Stimulated activated CD4-positive, alpha-beta T cell treated with anti-CD3 and anti-CD28 coated beads, Interleukin-4, amount 100 ng/mL, for 24 hours (primary cell): Measurements from ENCODE around the gene TTL.
"Not testable (repeated sequence)": the region's sequence is repeated elsewhere in the genome, so short reads cannot be mapped to it uniquely, and the experiment has no call there.

Experiments used
- DNase-seq: peaks from one replicate; pipeline ENCODE4 v3.0.0-alpha.2; 2020

TTL gene

DNA sequence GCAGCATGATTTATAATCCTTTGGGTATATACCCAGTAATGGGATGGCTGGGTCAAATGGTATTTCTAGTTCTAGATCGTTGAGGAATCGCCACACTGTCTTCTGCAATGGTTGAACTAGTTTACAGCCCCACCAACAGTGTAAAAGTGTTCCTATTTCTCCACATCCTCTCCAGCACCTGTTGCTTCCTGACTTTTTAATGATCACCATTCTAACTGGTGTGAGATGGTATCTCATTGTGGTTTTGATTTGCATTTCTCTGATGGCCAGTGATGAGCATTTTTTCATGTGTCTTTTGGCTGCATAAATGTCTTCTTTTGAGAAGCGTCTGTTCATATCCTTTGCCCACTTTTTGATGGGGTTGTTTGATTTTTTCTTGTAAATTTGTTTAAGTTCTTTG is 42.3 kb downstream of the TTL start:
- DNase-seq = not testable (repeated sequence)

DNA sequence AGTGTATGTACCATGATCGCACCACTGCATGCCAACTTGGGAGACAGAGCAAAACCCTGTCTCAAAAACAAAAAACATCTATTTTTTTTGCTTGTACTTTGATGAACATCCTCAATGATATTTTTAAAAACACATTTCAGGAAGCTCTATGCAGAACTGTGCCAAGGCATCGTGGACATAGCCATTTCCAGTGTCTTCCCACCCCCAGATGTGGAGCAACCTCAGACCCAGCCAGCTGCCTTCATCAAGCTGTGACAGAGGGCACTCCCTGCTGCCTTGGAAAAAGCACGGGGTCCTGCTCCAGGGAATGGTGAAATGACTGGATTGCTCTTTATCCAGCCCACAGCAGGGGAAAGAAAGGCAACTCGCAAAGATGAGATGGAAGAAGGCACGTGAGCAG is 46.6 kb downstream of the TTL start:
- DNase-seq = no peak

DNA sequence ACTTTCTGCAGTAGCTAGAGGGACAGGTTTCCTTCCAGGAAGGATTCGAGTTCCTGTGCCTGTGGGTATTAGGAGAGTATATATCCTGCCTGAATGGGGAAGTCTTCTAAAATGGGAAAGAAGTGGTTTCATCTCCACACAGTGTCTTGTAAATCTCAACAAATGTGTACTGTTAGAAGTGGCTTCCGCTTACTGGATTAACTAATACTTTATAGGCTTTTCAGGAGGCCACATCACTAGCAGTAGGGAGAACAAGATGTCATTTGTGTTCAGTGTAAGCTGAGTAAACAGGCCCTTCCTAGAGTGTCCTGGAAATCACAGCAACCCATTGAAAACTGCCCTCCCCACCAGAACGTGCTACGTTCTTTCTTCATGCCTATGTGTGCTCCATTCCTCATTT is 47.8 kb downstream of the TTL start:
- no peak for DNase-seq

DNA sequence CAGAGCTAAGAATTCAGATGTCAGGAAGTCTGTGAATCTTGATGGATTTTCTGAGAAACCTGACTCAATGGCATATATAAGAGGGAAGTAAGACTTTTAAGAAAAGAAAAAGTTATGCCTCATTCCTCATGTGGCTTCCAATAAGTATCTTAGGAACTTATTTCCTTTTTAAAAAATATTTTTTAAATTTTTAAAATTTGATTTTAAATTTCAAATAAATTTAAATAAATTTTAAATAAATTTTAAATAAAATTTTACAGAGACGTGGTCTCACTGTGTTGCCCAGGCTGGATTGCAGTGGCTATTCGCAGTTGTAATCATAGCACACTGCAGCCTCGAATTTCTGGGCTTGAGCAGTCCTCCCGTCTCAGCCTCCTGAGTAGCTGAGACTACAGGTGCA is 48.8 kb downstream of the TTL start:
- no peak for DNase-seq

DNA sequence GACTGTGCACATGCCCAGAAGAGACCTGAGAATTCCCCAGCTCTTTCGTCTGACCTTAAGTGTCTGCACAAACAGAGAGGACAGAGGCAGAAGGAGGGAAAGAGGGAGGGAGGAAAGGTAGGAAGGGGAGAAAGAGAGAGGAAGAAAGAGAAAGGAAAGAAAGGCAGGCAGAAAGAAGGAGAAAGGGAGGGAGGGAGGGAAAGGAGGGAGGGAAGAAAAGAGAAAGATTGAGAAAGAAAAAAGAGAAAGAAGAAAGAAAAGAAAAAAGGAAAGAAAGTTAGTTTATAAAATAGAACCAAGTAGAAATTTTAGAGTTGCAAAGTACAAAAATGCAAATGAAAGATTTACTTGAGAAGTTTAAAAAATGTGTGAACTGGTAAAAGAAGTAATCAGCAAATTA is 52.9 kb downstream of the TTL start:
- no peak for DNase-seq

DNA sequence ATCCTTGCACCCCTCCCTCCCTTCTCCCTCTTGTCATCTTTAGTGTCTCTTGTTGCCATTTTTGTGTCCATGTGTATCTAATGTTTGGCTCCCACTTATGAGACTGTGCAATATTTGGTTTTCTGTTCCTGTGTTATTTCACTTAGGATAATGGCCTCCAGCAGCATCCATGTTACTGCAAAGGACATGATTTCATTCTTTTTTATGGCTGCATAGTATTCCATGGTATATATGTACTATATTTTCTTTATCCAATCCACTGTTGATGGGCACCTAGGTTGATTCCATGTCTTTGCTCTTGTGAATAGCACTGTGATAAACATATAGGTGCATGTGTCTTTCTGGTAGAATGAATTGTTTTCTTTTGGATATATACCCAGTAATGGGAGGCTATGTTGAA is 54.7 kb downstream of the TTL start:
- DNase-seq = not testable (repeated sequence)

DNA sequence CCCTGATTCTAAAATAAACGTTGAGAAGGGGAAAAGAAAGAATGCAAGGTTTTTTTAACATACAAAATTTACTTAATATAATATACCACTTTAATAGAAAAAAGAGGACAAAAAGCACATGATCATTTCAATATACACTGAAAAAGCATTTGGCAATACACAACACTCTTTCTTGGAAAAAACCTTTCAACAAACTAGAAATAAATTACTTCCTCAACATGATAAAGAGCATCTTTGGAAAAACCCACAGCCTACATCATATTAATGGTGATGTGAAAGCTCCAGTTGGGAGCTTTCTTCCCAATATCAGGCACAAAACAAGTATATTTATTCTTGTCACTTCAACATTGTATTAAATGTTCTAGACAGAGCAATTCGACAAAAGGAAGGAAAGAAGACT is 57.4 kb downstream of the TTL start:
- DNase-seq = no peak

DNA sequence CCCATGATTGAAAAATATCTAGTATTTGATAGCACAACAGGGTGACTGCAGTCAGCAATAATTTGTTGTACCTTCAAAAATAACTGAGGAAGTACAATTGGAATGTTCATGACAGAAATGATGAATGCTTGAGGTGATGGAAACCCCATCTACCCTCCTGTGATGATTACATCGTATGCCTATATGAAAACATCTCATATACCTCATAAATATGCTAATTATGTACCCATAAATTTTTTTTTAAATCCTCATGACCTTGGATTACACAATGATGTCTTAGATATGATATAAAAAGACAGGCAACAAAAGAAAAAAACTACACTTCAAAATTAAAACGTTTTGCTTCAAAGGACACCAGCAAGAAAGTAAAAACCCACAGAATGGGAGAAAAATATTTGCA is 59.0 kb downstream of the TTL start:
- DNase-seq = no peak

DNA sequence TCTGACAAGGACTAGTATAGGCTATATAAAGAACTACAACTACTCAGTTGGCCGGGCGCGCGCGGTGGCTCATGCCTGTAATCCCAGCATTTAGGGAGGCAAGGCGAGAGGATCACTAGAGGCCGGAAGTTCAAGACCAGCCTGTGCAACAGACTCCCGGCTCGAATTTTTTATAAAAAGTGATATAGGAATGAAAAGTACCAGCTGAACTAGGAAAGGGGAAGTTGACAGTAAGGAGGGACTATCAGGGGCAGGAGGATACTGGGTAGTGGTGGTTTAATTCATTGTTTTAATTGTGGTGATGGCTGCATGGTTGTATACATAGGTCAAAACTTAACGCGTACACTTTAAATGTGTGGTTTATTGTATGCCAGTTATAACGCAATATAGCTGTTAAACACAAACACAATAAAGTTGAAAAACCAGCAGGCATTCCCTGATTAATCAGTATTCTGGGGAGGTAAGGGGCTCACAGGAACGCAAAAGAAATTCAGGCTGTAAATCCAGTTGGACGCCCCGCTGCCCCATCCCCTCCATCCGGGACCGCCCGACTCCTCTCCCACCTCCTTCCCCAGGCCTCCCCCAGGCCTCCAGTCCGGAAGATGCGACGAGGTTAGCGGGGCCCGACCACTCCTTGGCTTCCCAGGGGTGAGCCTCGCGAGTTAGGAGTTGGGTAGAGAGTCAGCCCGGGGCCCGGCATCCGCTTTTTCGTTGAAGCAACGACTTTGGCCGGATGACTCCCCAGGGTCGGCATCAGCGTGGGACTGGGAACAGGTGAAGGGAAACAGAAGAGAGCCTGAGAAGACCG is 59.6 kb downstream of the TTL start:
- peak; percentile 70 for DNase-seq

DNA sequence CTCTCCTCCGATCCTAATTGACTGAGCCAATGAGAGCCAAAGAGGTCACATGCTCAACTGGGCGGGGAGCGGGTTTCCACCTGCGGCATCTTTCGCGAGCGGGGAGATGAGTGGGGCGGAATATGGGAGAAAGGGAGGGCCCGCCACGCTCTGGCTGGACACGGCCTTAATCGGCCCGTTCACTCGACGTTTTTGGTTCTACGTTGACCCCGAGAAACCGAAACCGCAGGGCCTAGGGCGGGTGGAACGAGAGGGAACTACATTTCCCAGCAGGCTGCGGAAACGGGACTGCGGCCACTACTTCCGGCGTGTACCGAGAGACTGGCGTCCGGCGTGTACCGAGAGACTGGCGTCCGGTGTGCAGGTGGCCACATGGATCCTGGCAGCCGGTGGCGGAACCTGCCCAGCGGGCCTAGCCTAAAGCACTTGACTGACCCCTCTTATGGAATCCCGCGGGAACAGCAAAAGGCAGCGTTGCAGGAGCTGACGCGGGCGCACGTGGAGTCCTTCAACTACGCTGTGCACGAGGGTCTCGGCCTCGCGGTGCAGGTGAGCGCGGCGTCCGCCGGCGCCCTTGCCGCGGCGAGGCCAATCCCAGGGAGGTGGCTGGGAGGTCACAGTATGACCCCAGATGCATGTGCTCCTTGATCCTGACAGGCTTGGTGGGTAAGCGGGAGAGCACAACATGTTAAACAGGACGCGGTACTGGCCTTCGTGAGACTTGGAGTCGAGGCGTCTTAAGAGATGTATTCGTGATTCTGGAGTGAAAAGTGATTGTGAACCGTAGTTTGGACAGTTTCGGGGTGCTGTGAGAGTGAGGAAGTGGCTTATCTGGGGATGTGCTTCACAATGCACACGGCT is 60.4 kb downstream of the TTL start, which contains the start of gene POLR1B:
POLR1B (plus strand) TSS at position 343 of the 861 bp plus-strand sequence; CDS start at position 373, 30 bp downstream.
- DNase-seq = peak; percentile 76

DNA sequence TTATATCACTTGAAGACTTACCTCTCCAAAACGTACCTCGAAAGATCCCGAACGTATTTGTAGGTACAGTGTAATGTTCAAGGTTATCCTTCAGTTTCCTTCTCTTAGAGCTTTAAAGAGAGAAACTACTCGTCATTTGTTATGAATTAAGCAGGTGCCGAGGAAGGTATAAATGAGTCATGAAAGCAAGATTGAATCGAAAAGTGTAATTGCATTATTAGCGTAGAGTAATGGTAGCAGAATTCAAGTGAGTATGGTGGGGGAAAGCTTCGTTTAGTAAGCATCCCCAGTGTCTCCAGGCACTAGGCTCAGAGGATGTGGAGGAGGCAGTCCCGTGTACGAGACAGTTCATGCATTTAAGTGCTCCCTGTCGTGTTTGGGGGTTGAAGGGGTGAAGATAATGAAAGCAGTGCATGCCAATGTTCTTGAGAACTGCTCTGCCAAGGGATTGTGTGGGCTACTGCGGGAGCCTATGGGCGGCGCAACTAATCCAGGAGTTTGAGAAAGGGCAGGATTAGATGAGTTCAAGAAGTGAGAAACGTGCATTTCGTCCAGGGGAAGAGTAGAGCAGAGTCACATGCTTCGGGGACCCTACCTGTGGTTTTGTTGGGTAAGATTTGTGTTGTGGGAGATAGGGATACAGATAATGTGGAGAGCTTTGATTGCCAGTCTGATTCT is 61.2 kb downstream of the TTL start:
- DNase-seq = peak; percentile 7

DNA sequence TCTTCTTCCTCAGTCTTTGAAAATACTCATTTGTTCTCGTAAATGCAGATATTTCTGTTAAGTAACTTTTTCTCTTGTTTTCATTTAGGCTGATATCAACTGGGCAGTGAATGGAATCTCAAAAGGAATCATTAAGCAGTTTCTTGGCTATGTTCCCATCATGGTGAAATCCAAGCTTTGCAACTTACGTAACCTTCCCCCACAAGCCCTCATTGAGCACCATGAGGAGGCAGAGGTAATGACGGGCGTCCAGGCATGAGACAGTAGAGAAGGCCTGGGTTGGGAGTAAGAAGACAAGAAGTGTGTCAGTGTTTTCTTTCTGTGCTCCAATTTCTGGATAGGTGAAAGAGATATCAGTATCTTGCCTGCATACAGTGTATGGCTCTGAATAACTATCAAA is 65.4 kb downstream of the TTL start:
- DNase-seq = no peak

DNA sequence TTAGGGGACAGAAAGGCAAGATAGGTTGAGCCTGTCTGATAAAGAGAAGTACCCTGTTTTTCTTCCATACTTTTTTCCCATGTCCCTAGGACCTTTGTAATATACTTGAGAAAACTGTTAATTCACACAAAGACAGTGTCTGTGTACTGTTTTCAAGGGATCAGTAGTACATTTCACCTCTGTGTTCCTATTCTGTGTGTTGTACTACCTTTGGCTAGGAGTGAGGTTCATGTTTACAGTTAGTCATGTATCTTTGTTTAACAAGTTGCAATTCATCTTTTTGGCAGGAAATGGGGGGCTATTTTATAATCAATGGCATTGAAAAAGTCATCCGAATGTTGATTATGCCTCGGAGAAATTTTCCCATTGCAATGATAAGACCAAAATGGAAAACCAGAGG is 67.0 kb downstream of the TTL start:
- DNase-seq = no peak

DNA sequence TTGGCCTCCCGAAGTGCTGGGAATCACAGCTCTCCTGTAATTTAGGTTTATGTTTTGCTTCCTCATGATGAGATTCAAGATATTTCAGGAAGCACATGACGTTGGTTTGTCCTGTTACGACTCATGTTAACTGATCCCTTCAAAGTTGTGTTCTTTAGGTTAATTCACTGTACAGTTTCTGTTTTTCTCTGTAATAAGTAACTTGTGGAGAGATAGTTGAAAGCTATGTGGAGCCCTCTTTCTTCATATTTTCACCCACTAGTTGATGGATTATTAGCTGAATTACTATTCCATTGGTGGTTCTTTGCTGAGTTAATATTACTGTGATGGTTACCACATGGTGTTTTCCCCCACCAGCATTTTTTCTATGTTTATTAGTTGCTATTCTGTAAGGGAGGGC is 84.1 kb downstream of the TTL start:
- no peak for DNase-seq

DNA sequence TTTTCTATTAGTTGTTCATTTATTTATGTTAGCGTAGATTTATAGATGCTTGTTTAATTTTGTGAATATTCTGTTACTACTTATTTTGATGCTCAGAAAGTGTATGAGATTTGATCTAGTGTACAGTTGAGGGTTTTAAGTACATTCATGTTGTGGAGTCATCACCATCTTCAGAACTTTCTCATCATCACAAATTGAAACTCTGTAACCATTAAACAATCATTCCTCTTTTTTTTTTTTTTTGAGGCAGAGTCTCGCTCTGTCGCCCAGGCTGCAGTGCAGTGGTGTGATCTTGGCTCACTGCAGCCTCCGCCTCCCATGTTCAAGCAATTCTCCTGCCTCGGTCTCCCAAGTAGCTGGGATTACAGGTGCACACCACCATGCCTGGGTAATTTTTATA is 84.6 kb downstream of the TTL start:
- not testable (repeated sequence) for DNase-seq

DNA sequence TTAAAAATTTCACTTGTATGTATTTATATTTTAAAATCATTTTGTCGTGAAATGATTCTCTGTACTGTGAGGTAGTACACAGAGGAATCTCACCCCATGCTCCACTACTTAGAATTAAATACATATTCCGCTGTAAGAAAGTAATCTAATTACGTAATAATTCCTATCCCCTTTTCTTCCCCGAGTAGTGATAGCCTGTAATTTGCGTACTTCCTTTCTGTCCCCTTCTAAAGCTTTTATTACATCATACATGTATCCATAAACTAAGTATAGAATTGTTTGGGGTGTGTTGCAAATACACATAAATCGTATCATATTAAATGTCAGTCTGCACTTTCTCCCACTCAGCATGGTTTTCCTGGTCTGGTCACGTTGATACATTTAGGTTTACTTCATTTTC is 90.0 kb downstream of the TTL start:
- DNase-seq = no peak

DNA sequence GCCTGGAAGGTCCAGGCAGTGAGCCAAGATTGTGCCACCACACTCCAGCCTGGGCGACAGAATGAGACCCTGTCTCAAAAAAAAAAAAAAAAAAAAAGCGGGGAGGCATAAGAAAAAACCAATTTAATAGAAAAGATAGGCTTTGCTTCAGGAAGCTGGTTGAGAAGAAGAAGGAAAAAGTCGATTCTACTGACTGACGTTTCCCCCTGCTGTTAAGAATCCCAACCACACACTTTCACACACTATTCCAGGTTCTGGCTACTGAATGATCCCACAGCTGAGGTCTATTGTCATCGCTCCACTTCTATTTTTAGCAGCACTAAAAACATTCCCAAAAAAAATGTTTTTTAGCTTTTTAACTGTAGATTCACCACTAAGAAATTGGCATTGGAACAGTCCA is 95.8 kb downstream of the TTL start:
- no peak for DNase-seq

DNA sequence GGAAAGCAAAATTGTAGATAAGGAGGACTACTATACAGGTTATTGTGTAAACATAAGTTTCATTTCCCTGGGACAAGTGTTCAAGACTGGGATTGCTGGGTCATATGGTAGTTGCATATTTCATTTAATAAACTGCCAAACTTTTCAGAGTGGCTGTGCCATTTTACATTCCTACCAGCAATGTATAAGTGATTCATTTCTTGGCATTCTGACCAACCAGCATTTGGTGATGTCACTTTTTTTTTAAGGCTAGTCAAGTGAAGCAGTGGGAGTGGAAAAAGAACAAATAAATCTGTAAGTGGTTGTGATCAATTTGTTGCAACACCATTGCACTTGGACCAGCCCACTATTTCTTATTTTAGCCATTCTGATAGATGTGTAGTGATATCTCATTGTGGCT is 97.3 kb downstream of the TTL start:
- DNase-seq = no peak

DNA sequence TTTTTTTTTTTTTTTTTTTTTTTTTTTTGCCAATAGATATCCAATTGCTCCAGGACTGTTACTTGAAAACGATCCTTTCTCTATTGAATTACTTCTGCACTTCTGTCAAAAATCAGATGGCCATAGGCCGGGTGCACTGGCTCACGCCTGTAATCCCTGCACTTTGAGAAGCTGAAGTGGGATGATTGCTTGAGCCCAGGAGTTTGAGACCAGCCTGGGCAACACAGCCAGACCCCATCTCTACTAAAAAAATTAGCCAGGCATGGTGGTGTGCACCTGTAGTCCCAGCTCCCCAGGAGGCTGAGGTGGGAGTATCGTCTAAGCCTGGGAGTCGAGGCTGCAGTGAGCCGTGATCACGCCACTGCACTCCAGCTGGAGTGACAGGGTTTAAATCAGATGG is 98.1 kb downstream of the TTL start:
- no peak for DNase-seq

DNA sequence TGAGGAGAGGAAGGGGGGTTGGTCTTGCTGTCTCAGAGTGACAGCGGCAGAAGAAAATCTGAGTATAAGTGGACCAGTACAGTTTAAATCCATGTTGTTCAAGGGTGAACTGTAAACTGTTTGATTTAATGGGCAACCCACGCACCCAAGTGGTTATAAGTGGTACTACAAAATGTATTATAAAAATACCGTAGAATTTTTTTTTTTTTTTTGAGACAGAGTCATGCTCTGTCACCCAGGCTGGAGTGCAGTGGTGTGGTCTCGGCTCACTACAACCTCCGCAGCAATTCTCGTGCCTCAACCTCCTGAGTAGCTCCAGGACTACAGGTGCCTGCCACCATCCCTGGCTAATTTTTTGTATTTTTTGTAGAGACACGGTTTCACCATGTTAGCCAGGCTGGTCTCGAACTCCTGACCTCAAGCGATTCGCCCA is 100.4 kb downstream of the TTL start:
- peak; percentile 47 for DNase-seq

DNA sequence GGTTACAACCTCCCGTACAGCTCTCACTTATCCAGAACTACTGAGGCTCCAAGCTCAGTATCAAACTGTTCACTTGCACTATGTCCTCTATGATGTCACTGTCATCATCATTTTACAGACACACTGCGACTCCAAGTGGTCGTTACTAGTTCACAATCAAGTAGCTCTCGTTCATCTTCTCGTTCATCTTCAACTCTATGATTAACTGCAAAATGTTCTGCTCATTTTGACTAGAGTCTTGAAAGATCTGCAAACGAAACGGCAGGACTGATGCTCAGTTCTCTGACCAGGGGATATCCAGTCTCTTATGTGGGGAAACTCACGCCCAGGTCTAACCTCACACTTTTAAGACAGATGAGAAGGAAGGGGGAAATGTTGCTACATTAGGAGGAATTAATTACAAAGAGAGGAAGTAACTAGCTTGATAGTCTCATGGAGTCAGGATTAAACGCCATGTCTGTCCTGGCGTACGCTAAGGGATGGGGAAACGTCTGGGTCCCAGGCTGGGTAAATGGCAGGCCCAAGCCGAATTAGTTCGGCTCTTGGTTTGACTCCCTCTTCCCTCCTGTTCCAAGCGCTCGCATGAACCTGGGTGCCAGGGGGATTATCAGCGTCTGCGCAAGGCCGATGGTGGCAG is 101.7 kb downstream of the TTL start:
- no peak for DNase-seq

DNA sequence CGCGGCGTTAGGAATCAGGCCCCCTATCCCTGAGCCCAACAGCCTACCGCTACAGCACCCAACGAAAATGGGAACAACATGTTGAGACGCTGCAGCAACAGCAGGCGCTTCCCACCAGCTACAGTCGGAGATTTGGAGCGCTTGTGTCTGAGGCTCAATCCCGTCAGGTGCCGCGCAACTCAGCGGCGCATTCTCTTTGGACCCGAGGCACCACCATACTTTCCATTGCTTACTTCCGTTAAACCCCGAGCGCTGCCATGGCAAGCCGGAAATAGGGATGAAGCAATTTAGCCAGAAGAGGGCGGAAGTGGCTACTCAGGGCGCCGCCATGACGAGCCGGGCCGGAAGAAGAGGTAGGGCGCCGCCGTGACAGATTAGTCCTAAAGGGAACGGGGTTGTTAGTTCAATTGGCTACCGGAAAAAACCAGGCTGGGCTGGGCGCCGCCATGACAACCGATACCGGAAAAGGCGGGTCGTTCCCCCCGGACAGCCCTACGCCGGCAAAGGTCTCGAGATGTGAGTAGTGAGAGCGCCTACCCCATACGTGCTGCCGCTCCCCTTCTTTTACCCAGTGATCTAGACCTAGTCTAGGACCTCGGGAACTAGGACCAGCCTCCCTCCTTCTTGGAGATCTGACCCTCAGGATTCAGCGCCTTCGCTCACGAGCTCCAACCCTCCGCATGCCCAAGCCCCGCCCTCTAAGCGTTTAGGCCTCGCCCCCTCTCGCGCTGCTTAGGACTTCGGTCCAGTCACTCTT is 102.4 kb downstream of the TTL start, which contains the start of gene CHCHD5:
CHCHD5 (plus strand) TSS at position 476 of the 757 bp plus-strand sequence; CDS start at position 515, 39 bp downstream.
- peak; percentile 94 for DNase-seq
